H9 (cell line): ENCODE measurements around the gene BZW2. TPM values are rescaled to one million over a fixed set of nuclear protein-coding genes. Genes with fewer than 3 reads are reported as not detected.

Experiments used
- DNase-seq: peaks from one replicate; pipeline ENCODE4 v3.0.0-alpha.2; 2017
- H2AFZ ChIP-seq: one replicate; pipeline ENCODE4 v1.6.1; 2013; ENCODE audit warnings: mild to moderate bottlenecking, low read length, control low read depth, moderate library complexity
- H2AK5ac ChIP-seq: 2 replicates; pipeline ENCODE4 v1.6.1; 2013; ENCODE audit warnings: low read length, control low read depth, mixed read lengths; ENCODE audit not compliant: insufficient read length
- H2BK120ac ChIP-seq: one replicate; pipeline ENCODE4 v1.6.1; 2013; ENCODE audit warnings: low read depth, mild to moderate bottlenecking, low read length, control low read depth, inconsistent platforms; ENCODE audit not compliant: poor library complexity, severe bottlenecking
- H2BK12ac ChIP-seq: 2 replicates; pipeline ENCODE4 v1.6.1; 2013; ENCODE audit warnings: low read length, control low read depth, mixed read lengths, low read depth; ENCODE audit not compliant: insufficient read length
- H2BK15ac ChIP-seq: 2 replicates; pipeline ENCODE4 v1.6.1; 2013; ENCODE audit warnings: low read depth, low read length, control low read depth
- H2BK20ac ChIP-seq: one replicate; pipeline ENCODE4 v1.6.1; 2013; ENCODE audit warnings: low read depth, mild to moderate bottlenecking, low read length, control low read depth, inconsistent platforms; ENCODE audit not compliant: poor library complexity, severe bottlenecking
- H2BK5ac ChIP-seq: 2 replicates; pipeline ENCODE4 v1.6.1; 2013; ENCODE audit warnings: low read length, control low read depth, mixed read lengths; ENCODE audit not compliant: insufficient read length
- H3K14ac ChIP-seq: 2 replicates; pipeline ENCODE4 v1.6.1; 2013; ENCODE audit warnings: low read length, control low read depth; ENCODE audit not compliant: insufficient read depth
- H3K18ac ChIP-seq: 2 replicates; pipeline ENCODE4 v1.6.1; 2013; ENCODE audit warnings: low read depth, mild to moderate bottlenecking, mixed read lengths, low read length, control low read depth; ENCODE audit not compliant: insufficient read length
- H3K23ac ChIP-seq: 2 replicates; pipeline ENCODE4 v1.6.1; 2013; ENCODE audit warnings: low read length, control low read depth, mixed read lengths, low read depth; ENCODE audit not compliant: insufficient read length
- H3K23me2 ChIP-seq: 2 replicates; pipeline ENCODE4 v1.6.1; 2013; ENCODE audit warnings: low read depth, mild to moderate bottlenecking, mixed read lengths, low read length, control low read depth; ENCODE audit not compliant: insufficient read length, poor library complexity, severe bottlenecking
- H3K27ac ChIP-seq: 2 replicates; pipeline ENCODE4 v1.5.1; 2013; ENCODE audit warnings: low read length, control low read depth, mixed read lengths, low read depth; ENCODE audit not compliant: insufficient read length
- H3K27me3 ChIP-seq: 2 replicates; pipeline ENCODE4 v1.6.1; 2013; ENCODE audit warnings: low read length, control low read depth, inconsistent platforms; ENCODE audit not compliant: insufficient read depth
- H3K4ac ChIP-seq: 2 replicates; pipeline ENCODE4 v1.6.1; 2013; ENCODE audit warnings: low read depth, mild to moderate bottlenecking, control low read depth, inconsistent platforms, low read length, moderate library complexity
- H3K4me1 ChIP-seq: 2 replicates; pipeline ENCODE4 v1.6.1; 2013; ENCODE audit warnings: low read length, control low read depth, inconsistent platforms; ENCODE audit not compliant: insufficient read depth
- H3K4me2 ChIP-seq: 2 replicates; pipeline ENCODE4 v1.6.1; 2013; ENCODE audit warnings: low read length, control low read depth, mixed read lengths; ENCODE audit not compliant: insufficient read length, insufficient read depth
- H3K56ac ChIP-seq: 2 replicates; pipeline ENCODE4 v1.6.1; 2013; ENCODE audit warnings: low read depth, mild to moderate bottlenecking, mixed read lengths, low read length, control low read depth; ENCODE audit not compliant: insufficient read length
- H3K79me1 ChIP-seq: 2 replicates; pipeline ENCODE4 v1.6.1; 2013; ENCODE audit warnings: low read depth, mild to moderate bottlenecking, moderate library complexity, low read length, control low read depth, inconsistent platforms; ENCODE audit not compliant: insufficient read depth, poor library complexity, severe bottlenecking
- H3K79me2 ChIP-seq: 2 replicates; pipeline ENCODE4 v1.6.1; 2013; ENCODE audit warnings: low read length, control low read depth, inconsistent platforms; ENCODE audit not compliant: insufficient read depth
- H3K9ac ChIP-seq: 2 replicates; pipeline ENCODE4 v1.6.1; 2013; ENCODE audit warnings: low read length, control low read depth, mixed read lengths; ENCODE audit not compliant: insufficient read length; ENCODE audit errors: extremely low read depth
- H3K9me3 ChIP-seq: one replicate; pipeline ENCODE4 v1.6.1; 2013; ENCODE audit warnings: low read depth, low read length, inconsistent platforms; ENCODE audit not compliant: control insufficient read depth
- H3T11ph ChIP-seq: one replicate; pipeline ENCODE4 v1.6.1; 2013; ENCODE audit warnings: mild to moderate bottlenecking, low read length, control low read depth, inconsistent platforms
- H4K20me1 ChIP-seq: one replicate; pipeline ENCODE4 v1.6.1; 2013; ENCODE audit not compliant: control insufficient read depth, insufficient read length, insufficient read depth
- H4K5ac ChIP-seq: 2 replicates; pipeline ENCODE4 v1.6.1; 2013; ENCODE audit warnings: low read depth, mild to moderate bottlenecking, mixed read lengths, low read length, control low read depth; ENCODE audit not compliant: insufficient read length
- H4K8ac ChIP-seq: replicated peaks from 2 replicates; pipeline ENCODE4 v1.6.1; 2013; ENCODE audit warnings: low read length, control low read depth, mixed read lengths, low read depth; ENCODE audit not compliant: insufficient read length
- H4K91ac ChIP-seq: 2 replicates; pipeline ENCODE4 v1.6.1; 2013; ENCODE audit warnings: low read depth, mild to moderate bottlenecking, moderate library complexity, mixed read lengths, low read length, control low read depth; ENCODE audit not compliant: insufficient read length
- H3K27ac Mint-ChIP-seq, 3 experiments: 2 replicates in 2 of 3; 3 replicates in 1 of 3; pipeline ENCODE4 v1.8.0; 2020 to 2021; ENCODE audit warnings: mixed read lengths in 3 of 3, mild to moderate bottlenecking in 1 of 3, moderate library complexity in 1 of 3
- H3K27me3 Mint-ChIP-seq: 2 replicates; pipeline ENCODE4 v1.8.0; 2021; ENCODE audit warnings: low read depth, mild to moderate bottlenecking, moderate library complexity, mixed read lengths
- H3K36me3 Mint-ChIP-seq, 3 experiments: 2 replicates in 2 of 3; 3 replicates in 1 of 3; pipeline ENCODE4 v1.8.0; 2020 to 2021; ENCODE audit warnings: low read depth in 3 of 3, mixed read lengths in 3 of 3; ENCODE audit not compliant: insufficient read depth in 1 of 3
- H3K4me1 Mint-ChIP-seq, 2 experiments: 2 replicates each; pipeline ENCODE4 v1.8.0; 2020; ENCODE audit warnings: mixed read lengths in 2 of 2
- H3K4me3 Mint-ChIP-seq, 2 experiments: 2 replicates in 1 of 2; 3 replicates in 1 of 2; pipeline ENCODE4 v1.8.0; 2020 to 2021; ENCODE audit warnings: mild to moderate bottlenecking in 2 of 2, mixed read lengths in 2 of 2, moderate library complexity in 1 of 2
- H3K9me3 Mint-ChIP-seq, 2 experiments: 2 replicates in 1 of 2; 3 replicates in 1 of 2; pipeline ENCODE4 v1.8.0; 2020; ENCODE audit warnings: mild to moderate bottlenecking in 2 of 2, mixed read lengths in 2 of 2, moderate library complexity in 1 of 2
- CTCF ChIP-seq: fragments of 200-600 bp; sonication (generic); conservative IDR thresholded peaks from 3 replicates; pipeline ENCODE4 v1.8.0; 2021; ENCODE audit warnings: antibody characterized with exemption, mild to moderate bottlenecking
- WGBS: extraction: QIAGEN DNeasy Blood & Tissue Kit; methylation state at CpG from one replicate; pipeline ENCODE4 v1.1.7; 2013; ENCODE audit warnings: missing lambda C conversion rate, low lambda C conversion rate, mixed read lengths; ENCODE audit not compliant: insufficient read length; ENCODE audit errors: extremely low coverage; 5-methylcytosine and 5-hydroxymethylcytosine counted together
- total RNA-seq: library from RNA; stranded (reverse); gene quantifications from 2 replicates; pipeline ENCODE4 v1.2.1, GENCODE V29; 2021

The BZW2 gene
- total RNA-seq, 1 experiment from 2014 or later: 64.6 TPM

DNA sequence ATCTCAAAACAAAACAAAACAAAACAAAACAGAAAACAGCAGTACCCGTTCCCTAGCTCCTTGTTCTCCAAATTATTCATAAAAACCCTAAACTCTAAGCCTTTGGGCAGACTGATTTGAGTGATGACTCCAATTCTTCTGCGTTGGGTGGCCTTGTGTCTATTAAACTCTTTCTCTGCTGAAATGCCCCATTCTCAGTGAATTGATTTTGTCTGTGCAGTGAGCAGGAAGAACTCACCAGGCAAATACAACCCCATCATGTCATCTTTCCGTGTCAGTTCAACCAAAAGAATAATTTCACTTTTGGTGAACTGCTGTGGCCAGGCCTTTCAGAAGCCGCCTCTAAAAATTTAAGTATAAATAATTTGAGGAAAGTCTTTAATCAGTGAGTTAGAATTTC lies 89.0 kb downstream of the BZW2 start:
- no peak overlapping the region for H3T11ph ChIP-seq
- no peaks in the 10 kb centered on the region for H3K79me2 ChIP-seq
- H3K27me3 Mint-ChIP-seq: no peaks in the 10 kb centered on the region
- H2BK15ac ChIP-seq: no peak overlapping the region
- no peak overlapping the region for H3K9ac ChIP-seq
- no peaks in the 10 kb centered on the region; the same call in 1 of the 2 replicates for H3K4me1 ChIP-seq
- H3K4me2 ChIP-seq: no peak overlapping the region
- H2BK120ac ChIP-seq: no peak overlapping the region
- peaks cover 14 to 17% of the 10 kb centered on the region in 2 experiments for H3K4me1 Mint-ChIP-seq
- DNase-seq: no peak
- H2BK5ac ChIP-seq: no peak overlapping the region
- no peak overlapping the region for H2BK20ac ChIP-seq
- H3K36me3 Mint-ChIP-seq: 0 out of 7 replicates have a peak, but pooled peaks cover 0 to 2% (median 0%) of the 10 kb centered on the region in 3 experiments
- H3K9me3 Mint-ChIP-seq: no peaks in the 10 kb centered on the region
- no peak overlapping the region for H3K4ac ChIP-seq
- H3K27me3 ChIP-seq: no peaks in the 10 kb centered on the region
- H3K56ac ChIP-seq: no peak overlapping the region
- no peak overlapping the region for H3K14ac ChIP-seq
- no peak overlapping the region for H4K8ac ChIP-seq
- no peak overlapping the region for H4K5ac ChIP-seq
- no CpG with 5 or more reads among the region's 4 CpGs for WGBS
- no peaks in the 10 kb centered on the region for H3K79me1 ChIP-seq
- no peak overlapping the region for H4K91ac ChIP-seq
- no peaks in the 10 kb centered on the region for H3K9me3 ChIP-seq
- H3K23ac ChIP-seq: no peak overlapping the region
- TF ChIP-seq CTCF: no peak
- H4K20me1 ChIP-seq: no peaks in the 10 kb centered on the region
- no peak overlapping the region for H3K4me3 Mint-ChIP-seq
- no peak overlapping the region for H3K18ac ChIP-seq
- no peak overlapping the region for H2AFZ ChIP-seq
- H3K27ac Mint-ChIP-seq: no peak overlapping the region
- H3K23me2 ChIP-seq: no peaks in the 10 kb centered on the region
- no peak overlapping the region for H2BK12ac ChIP-seq
- H3K27ac ChIP-seq: no peak overlapping the region
- no peak overlapping the region for H2AK5ac ChIP-seq
